ENCODE measurements around the gene FGGY.

- TF ChIP-seq CTCF (IDR thresholded peaks at IDR 0.05) (no peak), POLR2AphosphoS5 (IDR thresholded peaks at IDR 0.05) (no peak)
Observed at GRCh38 chr1:59497616-59498015, 200.7 kb downstream of the FGGY start.

All from esophagus muscularis mucosa (tissue), 3 donors.